Measurements from ENCODE around the gene ANXA3.
"Not testable (repeated sequence)": the region's sequence is repeated elsewhere in the genome, so short reads cannot be mapped to it uniquely, and the experiment has no call there.

ANXA3 gene

GRCh38 chr4:78571804-78572203, 20.2 kb downstream of the ANXA3 start:
- no peak for DNase-seq (ENCODE audit: low read depth in 2 of 2)

GRCh38 chr4:78578674-78579425, 27.3 kb downstream of the ANXA3 start:
- no peak for DNase-seq (ENCODE audit: low read depth in 2 of 2)

GRCh38 chr4:78581618-78582017, 30.0 kb downstream of the ANXA3 start:
- no peak for DNase-seq (ENCODE audit: low read depth in 2 of 2)

- no peak for DNase-seq (ENCODE audit: low read depth in 2 of 2)
Measured at GRCh38 chr4:78584863-78585547, 33.4 kb downstream of the ANXA3 start.

- no peak for DNase-seq (ENCODE audit: low read depth in 2 of 2)
Measured at GRCh38 chr4:78585633-78586032, 34.1 kb downstream of the ANXA3 start.

GRCh38 chr4:78588894-78589545, 37.5 kb downstream of the ANXA3 start:
- no peak for DNase-seq (ENCODE audit: low read depth in 2 of 2)

GRCh38 chr4:78591404-78591803, 39.8 kb downstream of the ANXA3 start:
- no peak for DNase-seq (ENCODE audit: low read depth in 2 of 2)

- DNase-seq (ENCODE audit: low read depth in 2 of 2), result no peak
Measured at GRCh38 chr4:78592088-78592783, 40.7 kb downstream of the ANXA3 start.

GRCh38 chr4:78596111-78596742, 44.7 kb downstream of the ANXA3 start:
- DNase-seq (ENCODE audit: low read depth in 2 of 2), result no peak

GRCh38 chr4:78598431-78598830, 46.9 kb downstream of the ANXA3 start:
- DNase-seq (ENCODE audit: low read depth in 2 of 2), result not testable (repeated sequence)

GRCh38 chr4:78599147-78599546, 47.6 kb downstream of the ANXA3 start:
- no peak for DNase-seq (ENCODE audit: low read depth in 2 of 2)

GRCh38 chr4:78599931-78600375, 48.4 kb downstream of the ANXA3 start:
- no peak for DNase-seq (ENCODE audit: low read depth in 2 of 2)

- no peak for DNase-seq (ENCODE audit: low read depth in 2 of 2)
Measured at GRCh38 chr4:78601013-78601412, 49.4 kb downstream of the ANXA3 start.

- DNase-seq (ENCODE audit: low read depth in 2 of 2), result no peak
Measured at GRCh38 chr4:78602334-78602733, 50.8 kb downstream of the ANXA3 start.

- DNase-seq (ENCODE audit: low read depth in 2 of 2), result no peak
Measured at GRCh38 chr4:78603384-78603783, 51.8 kb downstream of the ANXA3 start.

- DNase-seq (ENCODE audit: low read depth in 2 of 2), result no peak
Measured at GRCh38 chr4:78604988-78605387, 53.4 kb downstream of the ANXA3 start.

GRCh38 chr4:78606035-78606434, 54.5 kb downstream of the ANXA3 start:
- no peak for DNase-seq (ENCODE audit: low read depth in 2 of 2)

- DNase-seq (ENCODE audit: low read depth in 2 of 2), result no peak
Measured at GRCh38 chr4:78606530-78607095, 55.0 kb downstream of the ANXA3 start.

- DNase-seq (ENCODE audit: low read depth in 2 of 2), result no peak
Measured at GRCh38 chr4:78608684-78609083, 57.1 kb downstream of the ANXA3 start.

GRCh38 chr4:78609580-78609979, 58.0 kb downstream of the ANXA3 start:
- DNase-seq (ENCODE audit: low read depth in 2 of 2), result no peak

GRCh38 chr4:78610546-78611214, 59.1 kb downstream of the ANXA3 start:
- no peak for DNase-seq (ENCODE audit: low read depth in 2 of 2)
